SK-N-SH treated with all-trans-retinoic acid at 6 μM for 48 hours (cell line): ENCODE results near the gene NUP214.

Source experiments
- ATAC-seq: fragments of 200-7000 bp; cut with Tn5 transposase; 3 replicates; pipeline ENCODE4 v1.9.1; 2020; ENCODE audit warnings: mild to moderate bottlenecking, moderate library complexity
- ARNTL ChIP-seq: fragments of 450-650 bp; formaldehyde crosslinking; IDR thresholded peaks from 2 replicates; pipeline ENCODE4 v1.5.0; 2020; ENCODE audit warnings: low read depth, mild to moderate bottlenecking, moderate library complexity, borderline replicate concordance
- CSDC2 ChIP-seq: fragments of 250-450 bp; sonication (Bioruptor Pico); IDR thresholded peaks from 2 replicates; pipeline ENCODE4 v1.5.0; 2020; ENCODE audit warnings: mild to moderate bottlenecking, moderate library complexity
- GLIS3 ChIP-seq: fragments of 250-450 bp; sonication (Bioruptor Pico); IDR thresholded peaks from 2 replicates; pipeline ENCODE4 v1.5.0; 2020; ENCODE audit warnings: mild to moderate bottlenecking, moderate library complexity
- ISL1 ChIP-seq: fragments of 250-450 bp; sonication (Bioruptor Pico); IDR thresholded peaks from 2 replicates; pipeline ENCODE4 v2.1.2; 2022; ENCODE audit warnings: mild to moderate bottlenecking, moderate library complexity
- PPARA ChIP-seq: fragments of 250-450 bp; sonication (Bioruptor Pico); IDR thresholded peaks from 2 replicates; pipeline ENCODE4 v1.5.0; 2020; ENCODE audit warnings: mild to moderate bottlenecking, borderline replicate concordance
- RARB ChIP-seq: fragments of 250-450 bp; sonication (Bioruptor Pico); IDR thresholded peaks from 2 replicates; pipeline ENCODE4 v1.8.0; 2021; ENCODE audit warnings: mild to moderate bottlenecking, moderate library complexity
- TCF4 ChIP-seq: fragments of 250-450 bp; sonication (Bioruptor Pico); IDR thresholded peaks from 2 replicates; pipeline ENCODE4 v1.8.0; 2021; ENCODE audit warnings: mild to moderate bottlenecking, moderate library complexity, borderline replicate concordance
- TSHZ2 ChIP-seq: fragments of 250-450 bp; sonication (Bioruptor Pico); IDR thresholded peaks from 2 replicates; pipeline ENCODE4 v1.5.0; 2020; ENCODE audit warnings: mild to moderate bottlenecking, moderate library complexity
- ZC3H10 ChIP-seq: fragments of 250-450 bp; sonication (Bioruptor Pico); IDR thresholded peaks from 2 replicates; pipeline ENCODE4 v1.5.1; 2021; ENCODE audit warnings: mild to moderate bottlenecking, moderate library complexity
- ZFP3 ChIP-seq: fragments of 250-450 bp; sonication (Bioruptor Pico); IDR thresholded peaks from 2 replicates; pipeline ENCODE4 v1.5.0; 2020; ENCODE audit warnings: mild to moderate bottlenecking, moderate library complexity
- ZFP30 ChIP-seq: fragments of 450-650 bp; formaldehyde crosslinking; IDR thresholded peaks from 2 replicates; pipeline ENCODE4 v1.5.0; 2022; ENCODE audit warnings: mild to moderate bottlenecking, moderate library complexity
- ZNF565 ChIP-seq: fragments of 450-650 bp; formaldehyde crosslinking; conservative IDR thresholded peaks from 2 replicates; pipeline ENCODE4 v1.5.0; 2020; ENCODE audit warnings: low read depth, mild to moderate bottlenecking, moderate library complexity
- ZNF70 ChIP-seq: fragments of 450-650 bp; formaldehyde crosslinking; IDR thresholded peaks from 2 replicates; pipeline ENCODE4 v1.5.0; 2020; ENCODE audit warnings: mild to moderate bottlenecking, moderate library complexity
- TF ChIP-seq, protein P1 (sequence below): fragments of 250-450 bp; sonication (Bioruptor Pico); IDR thresholded peaks from 2 replicates; pipeline ENCODE4 v1.8.0; 2020; ENCODE audit warnings: mild to moderate bottlenecking, moderate library complexity, borderline replicate concordance
- TF ChIP-seq, protein P2 (sequence below): fragments of 250-450 bp; sonication (Bioruptor Pico); IDR thresholded peaks from 2 replicates; pipeline ENCODE4 v1.5.1; 2020; ENCODE audit warnings: low read depth, mild to moderate bottlenecking, moderate library complexity
- TF ChIP-seq, protein P3 (sequence below): fragments of 250-450 bp; sonication (Bioruptor Pico); IDR thresholded peaks from 2 replicates; pipeline ENCODE4 v1.5.1; 2021; ENCODE audit warnings: mild to moderate bottlenecking, moderate library complexity
- TF ChIP-seq, protein P4 (sequence below): fragments of 250-450 bp; sonication (Bioruptor Pico); IDR thresholded peaks from 2 replicates; pipeline ENCODE4 v1.8.0; 2021; ENCODE audit warnings: low read depth, mild to moderate bottlenecking, moderate library complexity, borderline replicate concordance

The NUP214 gene

DNA sequence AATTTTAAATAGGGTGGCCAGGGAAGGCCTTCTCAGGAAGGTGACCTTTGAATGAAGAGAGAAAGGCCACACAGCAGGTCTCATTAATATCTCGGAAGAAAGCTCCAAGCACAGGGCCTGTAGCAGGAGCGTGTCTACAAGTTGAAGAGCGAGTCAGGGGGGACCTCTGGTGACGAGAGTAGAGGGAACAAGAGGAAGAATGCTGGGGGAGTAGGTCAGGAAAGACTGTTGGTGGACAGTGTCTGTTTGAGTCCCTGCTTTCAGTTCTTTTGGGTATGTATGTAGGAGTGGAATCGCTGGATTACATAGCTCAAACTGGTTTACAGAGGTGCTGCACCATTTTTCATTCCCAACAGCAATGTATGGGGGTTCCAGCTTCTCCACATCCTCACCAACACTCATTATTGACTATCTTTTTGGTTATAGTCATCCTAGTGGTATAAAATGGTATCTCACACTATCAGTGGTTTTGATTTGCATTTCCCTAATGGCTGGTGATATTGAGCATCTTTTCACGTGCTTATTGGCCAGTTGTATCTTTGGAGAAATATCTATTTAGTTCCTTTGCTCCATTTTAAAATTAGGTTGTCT, 55.8 kb downstream of the NUP214 start:
- no peak for ATAC-seq
- TF ChIP-seq ISL1 (CRISPR knock-in tag) (no peak), ZFP30 (CRISPR knock-in tag) (no peak), ZNF565 (no peak), TSHZ2 (CRISPR knock-in tag) (no peak), PPARA (CRISPR knock-in tag) (no peak)
- TF ChIP-seq, protein P1, sequence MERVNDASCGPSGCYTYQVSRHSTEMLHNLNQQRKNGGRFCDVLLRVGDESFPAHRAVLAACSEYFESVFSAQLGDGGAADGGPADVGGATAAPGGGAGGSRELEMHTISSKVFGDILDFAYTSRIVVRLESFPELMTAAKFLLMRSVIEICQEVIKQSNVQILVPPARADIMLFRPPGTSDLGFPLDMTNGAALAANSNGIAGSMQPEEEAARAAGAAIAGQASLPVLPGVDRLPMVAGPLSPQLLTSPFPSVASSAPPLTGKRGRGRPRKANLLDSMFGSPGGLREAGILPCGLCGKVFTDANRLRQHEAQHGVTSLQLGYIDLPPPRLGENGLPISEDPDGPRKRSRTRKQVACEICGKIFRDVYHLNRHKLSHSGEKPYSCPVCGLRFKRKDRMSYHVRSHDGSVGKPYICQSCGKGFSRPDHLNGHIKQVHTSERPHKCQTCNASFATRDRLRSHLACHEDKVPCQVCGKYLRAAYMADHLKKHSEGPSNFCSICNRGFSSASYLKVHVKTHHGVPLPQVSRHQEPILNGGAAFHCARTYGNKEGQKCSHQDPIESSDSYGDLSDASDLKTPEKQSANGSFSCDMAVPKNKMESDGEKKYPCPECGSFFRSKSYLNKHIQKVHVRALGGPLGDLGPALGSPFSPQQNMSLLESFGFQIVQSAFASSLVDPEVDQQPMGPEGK (CRISPR knock-in tag) = no peak

- no peak for ATAC-seq
- TF ChIP-seq, protein P1 (CRISPR knock-in tag) = no peak
- no peak for TF ChIP-seq ZFP3 (CRISPR knock-in tag)
- TF ChIP-seq PPARA (CRISPR knock-in tag) = no peak
- no peak for TF ChIP-seq ZFP30 (CRISPR knock-in tag)
- no peak for TF ChIP-seq RARB (CRISPR knock-in tag)
- no peak for TF ChIP-seq ZC3H10
- no peak for TF ChIP-seq ZNF70 (CRISPR knock-in tag)
- TF ChIP-seq, protein P2, sequence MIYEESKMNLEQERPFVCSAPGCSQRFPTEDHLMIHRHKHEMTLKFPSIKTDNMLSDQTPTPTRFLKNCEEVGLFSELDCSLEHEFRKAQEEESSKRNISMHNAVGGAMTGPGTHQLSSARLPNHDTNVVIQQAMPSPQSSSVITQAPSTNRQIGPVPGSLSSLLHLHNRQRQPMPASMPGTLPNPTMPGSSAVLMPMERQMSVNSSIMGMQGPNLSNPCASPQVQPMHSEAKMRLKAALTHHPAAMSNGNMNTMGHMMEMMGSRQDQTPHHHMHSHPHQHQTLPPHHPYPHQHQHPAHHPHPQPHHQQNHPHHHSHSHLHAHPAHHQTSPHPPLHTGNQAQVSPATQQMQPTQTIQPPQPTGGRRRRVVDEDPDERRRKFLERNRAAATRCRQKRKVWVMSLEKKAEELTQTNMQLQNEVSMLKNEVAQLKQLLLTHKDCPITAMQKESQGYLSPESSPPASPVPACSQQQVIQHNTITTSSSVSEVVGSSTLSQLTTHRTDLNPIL = no peak
- no peak for TF ChIP-seq TCF4 (CRISPR knock-in tag)
- TF ChIP-seq CSDC2 (CRISPR knock-in tag) = no peak
- TF ChIP-seq GLIS3 (CRISPR knock-in tag) = no peak
- TF ChIP-seq, protein P3, sequence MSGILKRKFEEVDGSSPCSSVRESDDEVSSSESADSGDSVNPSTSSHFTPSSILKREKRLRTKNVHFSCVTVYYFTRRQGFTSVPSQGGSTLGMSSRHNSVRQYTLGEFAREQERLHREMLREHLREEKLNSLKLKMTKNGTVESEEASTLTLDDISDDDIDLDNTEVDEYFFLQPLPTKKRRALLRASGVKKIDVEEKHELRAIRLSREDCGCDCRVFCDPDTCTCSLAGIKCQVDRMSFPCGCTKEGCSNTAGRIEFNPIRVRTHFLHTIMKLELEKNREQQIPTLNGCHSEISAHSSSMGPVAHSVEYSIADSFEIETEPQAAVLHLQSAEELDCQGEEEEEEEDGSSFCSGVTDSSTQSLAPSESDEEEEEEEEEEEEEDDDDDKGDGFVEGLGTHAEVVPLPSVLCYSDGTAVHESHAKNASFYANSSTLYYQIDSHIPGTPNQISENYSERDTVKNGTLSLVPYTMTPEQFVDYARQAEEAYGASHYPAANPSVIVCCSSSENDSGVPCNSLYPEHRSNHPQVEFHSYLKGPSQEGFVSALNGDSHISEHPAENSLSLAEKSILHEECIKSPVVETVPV (CRISPR knock-in tag) = no peak
- TF ChIP-seq ARNTL (CRISPR knock-in tag) = no peak
- TF ChIP-seq, protein P4, sequence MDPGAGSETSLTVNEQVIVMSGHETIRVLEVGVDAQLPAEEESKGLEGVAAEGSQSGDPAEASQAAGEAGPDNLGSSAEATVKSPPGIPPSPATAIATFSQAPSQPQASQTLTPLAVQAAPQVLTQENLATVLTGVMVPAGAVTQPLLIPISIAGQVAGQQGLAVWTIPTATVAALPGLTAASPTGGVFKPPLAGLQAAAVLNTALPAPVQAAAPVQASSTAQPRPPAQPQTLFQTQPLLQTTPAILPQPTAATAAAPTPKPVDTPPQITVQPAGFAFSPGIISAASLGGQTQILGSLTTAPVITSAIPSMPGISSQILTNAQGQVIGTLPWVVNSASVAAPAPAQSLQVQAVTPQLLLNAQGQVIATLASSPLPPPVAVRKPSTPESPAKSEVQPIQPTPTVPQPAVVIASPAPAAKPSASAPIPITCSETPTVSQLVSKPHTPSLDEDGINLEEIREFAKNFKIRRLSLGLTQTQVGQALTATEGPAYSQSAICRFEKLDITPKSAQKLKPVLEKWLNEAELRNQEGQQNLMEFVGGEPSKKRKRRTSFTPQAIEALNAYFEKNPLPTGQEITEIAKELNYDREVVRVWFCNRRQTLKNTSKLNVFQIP (CRISPR knock-in tag) = no peak
- TF ChIP-seq TSHZ2 (CRISPR knock-in tag) = no peak
Observed at GRCh38 chr9:131185924-131186323, 60.5 kb downstream of the NUP214 start.
